Activated CD4-positive, alpha-beta memory T cell treated with anti-CD3 and anti-CD28 coated beads, Interleukin-2, amount 10 ng/mL, durations not matched to agents 7 days and 5 days (primary cell): ENCODE data around the gene RFT1. TPM values are rescaled to one million over a fixed set of nuclear protein-coding genes. Genes with fewer than 3 reads are reported as not detected.

Source experiments
- total RNA-seq, 2 experiments: library from RNA; stranded (reverse); gene quantifications; one replicate each; pipeline ENCODE4 v1.2.3, GENCODE V29; 2021

The RFT1 gene
- total RNA-seq, 2 experiments from 2014 or later, result 26.4 to 27.6 TPM

Other genes starting within 250 kb of the RFT1 start
- gene STIMATE, start 232.9 kb downstream of the RFT1 start, total RNA-seq, result 10 to 100 TPM; 31.9 to 34.7 TPM
- gene SFMBT1, start 84.4 kb downstream of the RFT1 start, total RNA-seq, result 10 to 100 TPM; 28.7 to 30.0 TPM
- 10 to 100 TPM; 23.4 to 24.8 TPM for gene PRKCD, start 30.8 kb upstream of the RFT1 start, total RNA-seq
- gene TKT, start 125.6 kb upstream of the RFT1 start, total RNA-seq, result 100 to 1,000 TPM; 238 to 240 TPM
- gene DCP1A, start 217.1 kb upstream of the RFT1 start, total RNA-seq, result 10 to 100 TPM; 33.0 to 34.7 TPM